Thyroid gland (tissue), 4 donors: ENCODE results near the gene CCK.

ENCODE experiments used
- POLR2A ChIP-seq, 2 donors: fragments of 450-650 bp; IDR thresholded peaks; one replicate each; pipeline ENCODE4 v1.6.1; 2017; ENCODE audit warnings: antibody characterized with exemption in 2 of 2, mild to moderate bottlenecking in 2 of 2, moderate library complexity in 1 of 2
- TF ChIP-seq, protein P1 (sequence below), 6 experiments: fragments of 200-600 bp in 3 of 6; fragments of 450-650 bp in 3 of 6; sonication (generic) in 3 of 6; IDR thresholded peaks; one replicate each; pipeline ENCODE4 v1.5.1; 2016 to 2019; ENCODE audit warnings: antibody characterized with exemption in 6 of 6, mild to moderate bottlenecking in 2 of 6, inconsistent platforms in 1 of 6, moderate library complexity in 1 of 6

DNA sequence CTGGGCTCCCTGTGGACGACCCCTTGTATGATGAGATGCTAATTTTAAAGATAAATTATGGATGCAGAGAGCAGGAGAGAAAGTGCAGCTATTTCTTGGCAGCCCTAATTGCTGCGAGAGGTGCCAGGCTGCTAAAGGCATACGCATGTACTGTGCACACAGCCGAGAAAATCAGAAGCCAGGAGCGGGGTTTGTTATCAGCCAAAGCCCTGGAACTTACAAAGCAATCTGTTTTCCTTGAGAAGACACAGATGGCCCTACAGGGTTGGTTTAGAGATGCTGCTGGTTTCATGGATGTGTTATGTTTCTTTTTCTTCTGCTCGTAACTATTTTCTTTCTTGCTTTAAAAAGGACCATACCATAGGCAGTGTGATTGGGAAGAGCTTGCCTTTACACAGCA, 11.7 kb upstream of the CCK start:
- TF ChIP-seq, protein P1, sequence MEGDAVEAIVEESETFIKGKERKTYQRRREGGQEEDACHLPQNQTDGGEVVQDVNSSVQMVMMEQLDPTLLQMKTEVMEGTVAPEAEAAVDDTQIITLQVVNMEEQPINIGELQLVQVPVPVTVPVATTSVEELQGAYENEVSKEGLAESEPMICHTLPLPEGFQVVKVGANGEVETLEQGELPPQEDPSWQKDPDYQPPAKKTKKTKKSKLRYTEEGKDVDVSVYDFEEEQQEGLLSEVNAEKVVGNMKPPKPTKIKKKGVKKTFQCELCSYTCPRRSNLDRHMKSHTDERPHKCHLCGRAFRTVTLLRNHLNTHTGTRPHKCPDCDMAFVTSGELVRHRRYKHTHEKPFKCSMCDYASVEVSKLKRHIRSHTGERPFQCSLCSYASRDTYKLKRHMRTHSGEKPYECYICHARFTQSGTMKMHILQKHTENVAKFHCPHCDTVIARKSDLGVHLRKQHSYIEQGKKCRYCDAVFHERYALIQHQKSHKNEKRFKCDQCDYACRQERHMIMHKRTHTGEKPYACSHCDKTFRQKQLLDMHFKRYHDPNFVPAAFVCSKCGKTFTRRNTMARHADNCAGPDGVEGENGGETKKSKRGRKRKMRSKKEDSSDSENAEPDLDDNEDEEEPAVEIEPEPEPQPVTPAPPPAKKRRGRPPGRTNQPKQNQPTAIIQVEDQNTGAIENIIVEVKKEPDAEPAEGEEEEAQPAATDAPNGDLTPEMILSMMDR (IDR thresholded peaks at IDR 0.05) = no peak
- no peak for TF ChIP-seq POLR2A (IDR thresholded peaks at IDR 0.05)
